WTC11 (cell line): ENCODE measurements around the gene REPS2.

Experiments
- CBFB ChIP-seq: sonication (generic); formaldehyde crosslinking; IDR thresholded peaks from 2 replicates; pipeline ENCODE4 v1.8.1; 2022; ENCODE audit warnings: mild to moderate bottlenecking, low read depth, missing genetic modification reagents
- CTCF ChIP-seq: fragments of 200-600 bp; IDR thresholded peaks from 2 replicates; pipeline ENCODE4 v1.8.0; 2022; ENCODE audit warnings: antibody characterized with exemption
- MAX ChIP-seq: sonication (generic); formaldehyde crosslinking; IDR thresholded peaks from 2 replicates; pipeline ENCODE4 v1.8.0; 2022; ENCODE audit warnings: mild to moderate bottlenecking, missing genetic modification reagents
- NR1H2 ChIP-seq: sonication (generic); formaldehyde crosslinking; IDR thresholded peaks from 2 replicates; pipeline ENCODE4 v1.9.0; 2021; ENCODE audit warnings: mild to moderate bottlenecking, moderate library complexity, missing genetic modification reagents
- OVOL2 ChIP-seq: fragments of 250-450 bp; sonication (Bioruptor Pico); IDR thresholded peaks from 2 replicates; pipeline ENCODE4 v1.9.0; 2021; ENCODE audit warnings: mild to moderate bottlenecking, borderline replicate concordance
- ZNF121 ChIP-seq: sonication (generic); formaldehyde crosslinking; IDR thresholded peaks from 2 replicates; pipeline ENCODE4 v1.8.0; 2023; ENCODE audit warnings: missing genetic modification reagents

GRCh38 chrX:16989750-16990149 lies 43.3 kb downstream of the REPS2 start:
- TF ChIP-seq CBFB (CRISPR knock-in tag): no peak
- no peak for TF ChIP-seq MAX (CRISPR knock-in tag)
- TF ChIP-seq CTCF: no peak
- no peak for TF ChIP-seq OVOL2 (CRISPR knock-in tag)
- TF ChIP-seq ZNF121 (CRISPR knock-in tag): no peak
- TF ChIP-seq NR1H2 (CRISPR knock-in tag): no peak
